GM12801 (cell line): ENCODE measurements around the gene RSRC1.

Source experiments
- CTCF ChIP-seq: IDR thresholded peaks from one replicate; pipeline ENCODE4 v1.5.1; 2011; ENCODE audit warnings: control low read depth; ENCODE audit not compliant: insufficient read length; ENCODE audit errors: extremely low read depth

The RSRC1 gene

GRCh38 chr3:158272081-158272480 lies 162.2 kb downstream of the RSRC1 start:
- no peak for TF ChIP-seq CTCF

GRCh38 chr3:158273656-158274055 lies 163.8 kb downstream of the RSRC1 start:
- no peak for TF ChIP-seq CTCF

DNA sequence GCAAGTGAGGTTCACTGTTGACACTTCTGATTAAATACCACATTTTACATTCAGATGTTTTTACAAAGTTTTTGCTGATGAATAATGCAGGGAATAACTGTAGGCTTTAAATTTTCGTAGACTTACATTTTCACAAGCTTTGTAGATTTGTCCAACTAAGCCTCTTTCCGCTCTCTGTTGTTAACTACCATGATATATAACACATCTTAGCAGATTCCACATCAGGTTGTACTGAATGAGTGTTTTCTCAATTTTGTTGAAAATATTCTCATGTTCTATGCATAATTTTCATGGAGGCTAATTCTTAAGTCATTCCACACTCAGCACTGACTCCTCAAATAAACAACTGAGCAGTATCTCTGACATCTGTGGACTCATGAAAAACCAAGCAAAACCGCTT lies 168.3 kb downstream of the RSRC1 start:
- no peak for TF ChIP-seq CTCF

DNA sequence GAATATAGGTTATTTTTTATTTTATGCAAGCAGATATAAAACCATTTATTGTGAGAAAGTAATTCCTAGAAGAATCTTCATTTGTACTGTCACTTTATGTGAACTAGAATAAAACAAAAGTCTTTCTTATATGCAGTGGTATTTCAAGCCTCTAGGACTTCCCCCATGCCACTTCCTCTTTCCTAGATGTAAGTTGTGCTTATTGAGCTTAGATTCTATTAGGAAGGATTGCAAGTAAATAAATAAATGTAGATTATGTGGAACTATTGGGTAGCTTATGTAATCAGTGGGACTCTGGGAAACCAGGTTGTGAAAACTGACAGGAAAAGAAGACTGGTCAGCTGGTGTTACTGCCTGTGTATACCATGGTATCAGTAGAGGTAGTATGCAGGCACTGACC lies 169.7 kb downstream of the RSRC1 start:
- TF ChIP-seq CTCF: no peak

DNA sequence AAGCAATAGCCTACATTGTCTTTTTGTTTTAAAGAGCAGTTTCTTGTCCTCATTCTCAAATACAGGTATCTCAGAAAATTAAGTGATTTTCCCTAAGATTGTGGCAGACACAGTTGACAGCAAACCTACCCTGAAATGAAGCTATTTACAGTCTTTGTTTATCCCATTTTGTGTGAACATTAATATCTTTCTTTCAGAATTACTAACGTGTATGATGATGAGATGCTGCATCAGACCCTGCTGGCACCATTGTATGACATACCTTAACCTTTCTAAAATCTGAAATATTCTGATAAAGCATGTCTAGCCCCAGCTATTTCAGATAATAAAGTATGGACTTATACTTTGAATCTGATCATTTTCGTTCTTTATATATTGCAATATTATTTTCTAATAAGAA lies 185.9 kb downstream of the RSRC1 start:
- TF ChIP-seq CTCF: no peak

DNA sequence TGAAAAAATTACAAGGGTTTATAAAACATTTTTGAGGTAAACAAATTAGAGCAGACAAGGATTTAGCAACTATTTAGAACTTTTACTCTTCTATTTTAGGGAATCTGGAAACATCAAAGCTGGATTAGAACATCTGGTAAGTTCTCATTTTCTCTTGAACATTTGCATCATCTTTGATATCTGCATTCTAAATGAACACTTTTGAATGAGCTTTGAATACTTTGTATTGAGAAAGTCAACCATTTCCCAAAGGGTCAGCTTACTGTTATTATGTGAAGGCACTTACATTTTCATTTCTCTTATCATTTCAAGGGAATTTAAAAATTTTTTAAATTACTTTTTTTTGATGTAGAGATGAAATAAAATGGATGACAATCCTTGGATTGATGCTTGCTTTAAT lies 188.1 kb downstream of the RSRC1 start:
- TF ChIP-seq CTCF: no peak

GRCh38 chr3:158308236-158308928 lies 198.5 kb downstream of the RSRC1 start:
- TF ChIP-seq CTCF: no peak

GRCh38 chr3:158312560-158313141 lies 202.8 kb downstream of the RSRC1 start:
- no peak for TF ChIP-seq CTCF
